ENCODE data around the gene ZHX3. TPM values are rescaled to one million over a fixed set of nuclear protein-coding genes. Genes with fewer than 3 reads are reported as not detected.
A peak's percentile ranks its signal among the peaks of the same experiment; 100 is the strongest.
"Not testable (repeated sequence)": the region's sequence is repeated elsewhere in the genome, so short reads cannot be mapped to it uniquely, and the experiment has no call there.

Gene ZHX3
- total and polyA plus RNA-seq, 7 donors: 3.6 to 69.0 (median 39.2) TPM

DNA sequence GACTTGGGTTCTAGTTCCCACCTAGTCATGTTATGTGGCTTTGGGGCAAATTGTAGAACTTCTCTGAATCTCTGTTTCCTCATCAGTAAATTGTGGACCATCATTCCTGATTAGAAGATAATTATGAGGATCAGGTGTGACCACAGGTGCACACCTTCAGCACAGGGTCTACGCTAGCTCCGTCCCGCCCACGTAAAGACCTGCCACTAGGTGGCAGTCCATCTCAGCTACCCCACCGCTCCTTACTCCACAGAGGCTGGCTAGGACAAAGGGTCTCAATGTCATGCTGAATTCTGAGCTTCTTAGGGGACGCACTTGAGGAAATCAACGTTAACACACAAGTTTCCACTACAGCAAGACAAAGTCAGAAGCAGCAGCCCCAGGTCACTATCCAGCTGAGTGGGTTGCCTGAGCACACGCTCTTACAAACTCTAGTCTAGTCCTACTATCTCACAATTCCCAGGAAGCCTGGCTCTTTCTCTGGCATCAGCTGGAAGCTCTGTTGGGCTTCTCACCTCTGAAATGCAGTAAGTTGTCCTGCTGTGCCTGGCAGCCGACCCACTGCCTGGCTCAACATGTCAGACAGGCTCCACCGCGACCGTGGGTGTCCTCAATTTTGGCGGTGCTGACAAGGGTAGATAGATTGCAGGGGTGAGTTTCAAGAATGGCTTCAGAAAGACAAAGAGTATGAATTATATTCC lies 182.2 kb downstream of the ZHX3 start:
- intact Hi-C loops (cut with DNase I): loop anchor here (5.0 to 10.0 kb wide), 3 partner anchors 37 to 559 kb away; partner anchors contain the start of gene ZHX3
- Histone ChIP-seq H3K4me1 (peaks cover 0 to 35% (median 25%) of the 10 kb centered on the region in 4 donors), H3K4me3 (no peak overlapping the region), H3K36me3 (no peaks in the 10 kb centered on the region), H3K27me3 (no peaks in the 10 kb centered on the region), H3K9me3 (no peaks in the 10 kb centered on the region), H3K27ac (no peak overlapping the region)
- WGBS, 2 donors: 53 to 55% methylated on average over 13 of the region's 13 CpGs
- TF ChIP-seq, protein P1, sequence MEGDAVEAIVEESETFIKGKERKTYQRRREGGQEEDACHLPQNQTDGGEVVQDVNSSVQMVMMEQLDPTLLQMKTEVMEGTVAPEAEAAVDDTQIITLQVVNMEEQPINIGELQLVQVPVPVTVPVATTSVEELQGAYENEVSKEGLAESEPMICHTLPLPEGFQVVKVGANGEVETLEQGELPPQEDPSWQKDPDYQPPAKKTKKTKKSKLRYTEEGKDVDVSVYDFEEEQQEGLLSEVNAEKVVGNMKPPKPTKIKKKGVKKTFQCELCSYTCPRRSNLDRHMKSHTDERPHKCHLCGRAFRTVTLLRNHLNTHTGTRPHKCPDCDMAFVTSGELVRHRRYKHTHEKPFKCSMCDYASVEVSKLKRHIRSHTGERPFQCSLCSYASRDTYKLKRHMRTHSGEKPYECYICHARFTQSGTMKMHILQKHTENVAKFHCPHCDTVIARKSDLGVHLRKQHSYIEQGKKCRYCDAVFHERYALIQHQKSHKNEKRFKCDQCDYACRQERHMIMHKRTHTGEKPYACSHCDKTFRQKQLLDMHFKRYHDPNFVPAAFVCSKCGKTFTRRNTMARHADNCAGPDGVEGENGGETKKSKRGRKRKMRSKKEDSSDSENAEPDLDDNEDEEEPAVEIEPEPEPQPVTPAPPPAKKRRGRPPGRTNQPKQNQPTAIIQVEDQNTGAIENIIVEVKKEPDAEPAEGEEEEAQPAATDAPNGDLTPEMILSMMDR (IDR thresholded peaks at IDR 0.05): peak in 3 of 4 experiments; percentile 14 to 56 (median 30)
- TF ChIP-seq EP300 (IDR thresholded peaks at IDR 0.05): no peak
- TF ChIP-seq POLR2A (IDR thresholded peaks at IDR 0.05): no peak
- TF ChIP-seq POLR2AphosphoS5 (IDR thresholded peaks at IDR 0.05): no peak
- no peak for DNase-seq

DNA sequence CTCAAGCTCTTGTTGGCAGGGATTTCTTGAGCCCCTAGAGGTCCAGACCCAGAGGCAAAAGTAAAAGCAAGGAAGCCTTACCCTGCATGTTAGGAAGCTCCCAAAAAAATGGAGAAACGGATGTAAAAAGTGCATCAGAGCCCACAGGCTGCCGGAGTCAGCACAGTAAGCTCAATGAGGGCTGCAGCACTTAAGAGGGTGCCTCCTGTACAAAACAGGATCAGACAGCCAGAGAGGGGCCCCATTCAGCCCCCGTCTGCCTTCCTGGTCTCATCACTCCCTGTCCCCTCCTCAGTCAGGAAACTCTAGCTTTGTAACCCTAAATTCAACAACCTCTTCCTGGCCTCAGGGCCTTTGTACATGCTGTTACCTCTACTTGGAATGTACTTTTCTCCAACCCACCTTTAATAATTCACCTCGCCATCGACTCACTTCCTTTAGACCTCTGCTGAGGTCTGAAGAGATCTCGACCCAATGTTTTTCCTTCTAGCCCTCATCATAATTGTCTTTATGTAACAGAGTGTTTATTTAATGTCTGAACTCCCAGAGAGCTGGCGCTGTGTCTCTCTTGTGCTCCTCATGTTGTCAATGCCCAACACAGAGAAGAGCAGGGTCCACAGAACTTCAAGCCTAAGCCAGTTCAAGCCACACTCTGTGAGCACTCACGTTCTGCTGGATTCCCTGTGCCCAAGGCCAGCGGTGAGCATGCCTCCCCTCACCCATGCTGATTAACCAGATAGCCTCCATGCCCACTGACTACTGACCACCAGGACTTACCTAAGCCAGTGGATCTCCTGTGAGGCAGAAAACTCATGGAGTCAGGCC lies 183.0 kb downstream of the ZHX3 start:
- H3K9me3 ChIP-seq: no peaks in the 10 kb centered on the region
- H3K36me3 ChIP-seq: no peaks in the 10 kb centered on the region
- peaks cover 0 to 28% (median 17%) of the 10 kb centered on the region in 4 donors for H3K4me1 ChIP-seq
- intact Hi-C loops (cut with DNase I): loop anchor here (5.0 to 10.0 kb wide), 3 partner anchors 38 to 560 kb away; partner anchors contain the start of gene ZHX3
- no peak overlapping the region for H3K4me3 ChIP-seq
- H3K27ac ChIP-seq: no peak overlapping the region
- no peaks in the 10 kb centered on the region for H3K27me3 ChIP-seq
- WGBS, 2 donors: 78 to 85% methylated on average over 9 of the region's 9 CpGs
- TF ChIP-seq EP300 (IDR thresholded peaks at IDR 0.05) (no peak), POLR2A (IDR thresholded peaks at IDR 0.05) (no peak), POLR2AphosphoS5 (IDR thresholded peaks at IDR 0.05) (no peak)
- TF ChIP-seq, protein P1 (IDR thresholded peaks at IDR 0.05): no peak
- no peak for DNase-seq

DNA sequence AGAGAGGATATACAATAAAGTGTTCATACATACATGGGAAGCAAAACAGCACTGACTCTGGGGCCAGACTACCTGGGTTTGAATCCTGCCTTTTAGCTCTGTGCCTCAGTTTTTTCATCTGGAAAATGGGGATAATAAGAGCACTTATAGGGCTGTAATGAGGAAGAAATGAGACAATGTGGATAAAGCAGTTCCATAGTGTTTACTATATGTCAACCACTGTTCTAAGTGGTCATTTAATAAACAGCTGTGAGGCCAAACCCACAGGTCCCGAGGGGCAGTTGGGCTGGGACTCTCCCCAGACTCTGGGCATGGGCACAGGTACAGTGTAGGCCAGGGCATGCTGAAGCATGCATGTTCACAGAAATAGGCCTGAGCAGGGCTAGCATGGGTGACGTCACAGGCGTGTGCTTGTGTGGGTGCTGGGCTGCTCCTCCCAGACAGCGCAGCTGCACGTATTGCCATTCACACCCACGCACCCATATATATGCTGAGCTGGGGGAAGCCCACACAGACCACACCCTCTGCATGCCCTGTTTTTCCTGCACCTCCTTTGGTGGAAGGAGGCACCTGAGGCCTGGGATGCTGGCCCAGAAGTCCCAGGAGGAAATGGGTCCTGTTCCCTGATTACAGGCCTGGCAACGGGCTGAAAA lies 183.7 kb downstream of the ZHX3 start:
- Histone ChIP-seq H3K27me3 (no peaks in the 10 kb centered on the region), H3K9me3 (no peaks in the 10 kb centered on the region), H3K27ac (no peak overlapping the region), H3K4me1 (peaks cover 0 to 21% (median 10%) of the 10 kb centered on the region in 4 donors), H3K4me3 (no peak overlapping the region), H3K36me3 (no peaks in the 10 kb centered on the region)
- intact Hi-C loops (cut with DNase I): loop anchor here (10.0 kb wide), 1 partner anchor 561 kb away; no protein-coding TSS in a partner anchor
- 73 to 77% methylated on average over 7 of the region's 7 CpGs for WGBS, 2 donors
- DNase-seq: no peak
- TF ChIP-seq EP300 (IDR thresholded peaks at IDR 0.05) (no peak), POLR2AphosphoS5 (IDR thresholded peaks at IDR 0.05) (no peak), POLR2A (IDR thresholded peaks at IDR 0.05) (no peak)
- TF ChIP-seq, protein P1 (IDR thresholded peaks at IDR 0.05): no peak

DNA sequence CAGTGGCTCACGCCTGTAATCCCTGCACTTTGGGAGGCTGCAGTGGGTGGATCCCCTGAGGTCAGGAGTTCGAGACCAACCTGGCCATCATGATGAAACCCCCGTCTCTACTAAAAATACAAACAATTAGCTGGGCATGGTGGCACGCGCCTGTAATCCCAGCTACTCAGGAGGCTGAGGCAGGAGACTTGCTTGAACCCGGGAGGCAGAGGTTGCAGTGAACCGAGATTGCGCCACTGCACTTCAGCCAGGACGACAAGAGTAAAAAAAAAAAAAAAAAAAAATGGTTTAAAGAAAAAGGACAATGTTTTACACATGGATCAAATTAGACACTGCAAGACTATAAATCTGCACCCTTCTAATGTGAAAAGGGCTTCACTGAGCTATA lies 185.1 kb downstream of the ZHX3 start:
- not testable (repeated sequence) for H3K27me3 ChIP-seq, H3K36me3 ChIP-seq, H3K9me3 ChIP-seq, H3K4me1 ChIP-seq, H3K4me3 ChIP-seq, H3K27ac ChIP-seq, DNase-seq
- intact Hi-C loops (cut with DNase I): loop anchor here (10.0 kb wide), 1 partner anchor 562 kb away; no protein-coding TSS in a partner anchor
- 87 to 92% methylated on average over 9 of the region's 9 CpGs for WGBS, 2 donors
